ENCODE measurements around the gene CHRNA4.

Gene CHRNA4

DNA sequence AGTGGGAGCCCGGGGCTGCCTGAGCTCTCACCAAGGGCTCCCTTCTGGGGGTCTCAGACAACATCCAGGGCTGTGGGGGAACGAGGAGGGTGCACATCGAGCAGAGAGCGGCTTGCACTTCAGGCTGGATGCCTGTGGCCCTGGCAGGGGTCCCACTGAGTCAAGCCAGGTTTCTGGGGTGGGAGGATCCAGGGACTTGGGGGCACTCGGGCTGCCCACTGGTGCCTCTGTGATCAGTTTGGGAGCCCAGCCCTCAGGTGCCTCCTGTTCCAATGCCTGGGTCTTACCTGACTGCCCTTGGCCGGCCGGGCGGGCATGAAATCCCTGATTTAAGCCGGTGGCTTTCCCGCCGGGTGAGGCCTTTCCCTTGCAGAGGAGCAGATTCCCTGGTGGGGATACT, 67.7 kb downstream of the CHRNA4 start:
- H3K27ac ChIP-seq = no peak overlapping the region

More for the DNA sequence above, 67.7 kb downstream of the CHRNA4 start:
- TF ChIP-seq, protein P1, sequence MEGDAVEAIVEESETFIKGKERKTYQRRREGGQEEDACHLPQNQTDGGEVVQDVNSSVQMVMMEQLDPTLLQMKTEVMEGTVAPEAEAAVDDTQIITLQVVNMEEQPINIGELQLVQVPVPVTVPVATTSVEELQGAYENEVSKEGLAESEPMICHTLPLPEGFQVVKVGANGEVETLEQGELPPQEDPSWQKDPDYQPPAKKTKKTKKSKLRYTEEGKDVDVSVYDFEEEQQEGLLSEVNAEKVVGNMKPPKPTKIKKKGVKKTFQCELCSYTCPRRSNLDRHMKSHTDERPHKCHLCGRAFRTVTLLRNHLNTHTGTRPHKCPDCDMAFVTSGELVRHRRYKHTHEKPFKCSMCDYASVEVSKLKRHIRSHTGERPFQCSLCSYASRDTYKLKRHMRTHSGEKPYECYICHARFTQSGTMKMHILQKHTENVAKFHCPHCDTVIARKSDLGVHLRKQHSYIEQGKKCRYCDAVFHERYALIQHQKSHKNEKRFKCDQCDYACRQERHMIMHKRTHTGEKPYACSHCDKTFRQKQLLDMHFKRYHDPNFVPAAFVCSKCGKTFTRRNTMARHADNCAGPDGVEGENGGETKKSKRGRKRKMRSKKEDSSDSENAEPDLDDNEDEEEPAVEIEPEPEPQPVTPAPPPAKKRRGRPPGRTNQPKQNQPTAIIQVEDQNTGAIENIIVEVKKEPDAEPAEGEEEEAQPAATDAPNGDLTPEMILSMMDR (conservative IDR thresholded peaks at IDR 0.05) = no peak
- TF ChIP-seq ZFX (IDR thresholded peaks at IDR 0.05) = no peak

Data from C4-2B (cell line).